Suprapubic skin (tissue), 4 donors: Measurements from ENCODE around the gene SPRED2. TPM values are rescaled to one million over a fixed set of nuclear protein-coding genes. Genes with fewer than 3 reads are reported as not detected.

Experiments
- DNase-seq, 2 donors: peaks; one replicate each; pipeline ENCODE4 v3.0.0-alpha.2; 2019; ENCODE audit warnings: low spot score in 2 of 2
- H3K27ac ChIP-seq: fragments of 200-600 bp; sonication (generic); one replicate; pipeline ENCODE4 v1.5.1; 2019
- H3K27me3 ChIP-seq: fragments of 200-600 bp; sonication (generic); one replicate; pipeline ENCODE4 v1.5.1; 2019
- H3K36me3 ChIP-seq: fragments of 200-600 bp; sonication (generic); one replicate; pipeline ENCODE4 v1.5.1; 2019
- H3K4me1 ChIP-seq: fragments of 200-600 bp; sonication (generic); one replicate; pipeline ENCODE4 v1.5.1; 2019
- H3K4me3 ChIP-seq: fragments of 200-600 bp; sonication (generic); one replicate; pipeline ENCODE4 v1.5.1; 2019; ENCODE audit warnings: mild to moderate bottlenecking
- H3K9me3 ChIP-seq: fragments of 200-600 bp; sonication (generic); one replicate; pipeline ENCODE4 v1.5.1; 2019
- CTCF ChIP-seq, 2 donors: fragments of 200-600 bp in 1 of 2; fragments of 450-650 bp in 1 of 2; sonication (generic) in 1 of 2; IDR thresholded peaks; one replicate each; pipeline ENCODE4 v1.5.1; 2016 to 2019; ENCODE audit warnings: antibody characterized with exemption in 2 of 2, mild to moderate bottlenecking in 1 of 2, moderate library complexity in 1 of 2
- EP300 ChIP-seq: sonication (generic); formaldehyde crosslinking; IDR thresholded peaks from one replicate; pipeline ENCODE4 v1.6.1; 2017; ENCODE audit warnings: antibody characterized with exemption
- POLR2A ChIP-seq, 2 donors: fragments of 450-650 bp; IDR thresholded peaks; one replicate each; pipeline ENCODE4 v1.6.1; 2017; ENCODE audit warnings: antibody characterized with exemption in 2 of 2, mild to moderate bottlenecking in 2 of 2, moderate library complexity in 2 of 2
- POLR2AphosphoS5 ChIP-seq, 3 donors: sonication (generic); formaldehyde crosslinking; IDR thresholded peaks; one replicate each; pipeline ENCODE4 v1.6.1; 2017; ENCODE audit warnings: antibody characterized with exemption in 3 of 3
- WGBS: methylation state at CpG from one replicate; pipeline ENCODE4 v1.1.5; 2018; 5-methylcytosine and 5-hydroxymethylcytosine counted together
- total RNA-seq, 4 donors: library from RNA; depleted of rRNA; stranded (reverse); fragments of >200 nt; gene quantifications; one replicate each; pipeline ENCODE4 v1.1.0, GENCODE V29; 2016

SPRED2 gene
- total RNA-seq, 4 donors from 2014 or later: 17.8 to 27.5 (median 18.7) TPM

GRCh38 chr2:65404988-65405697 is 27.3 kb downstream of the SPRED2 start:
- H3K4me3 ChIP-seq: no peak overlapping the region
- no peaks in the 10 kb centered on the region for H3K36me3 ChIP-seq
- no peaks in the 10 kb centered on the region for H3K27me3 ChIP-seq
- WGBS: 75% methylated on average over 10 of the region's 10 CpGs
- no peak overlapping the region for H3K27ac ChIP-seq
- TF ChIP-seq CTCF (IDR thresholded peaks at IDR 0.05): no peak
- no peak for TF ChIP-seq EP300
- TF ChIP-seq POLR2A (IDR thresholded peaks at IDR 0.05): no peak
- TF ChIP-seq POLR2AphosphoS5 (IDR thresholded peaks at IDR 0.05): no peak
- no peak for DNase-seq
- peaks cover 20% of the 10 kb centered on the region for H3K4me1 ChIP-seq
- no peaks in the 10 kb centered on the region for H3K9me3 ChIP-seq

GRCh38 chr2:65403529-65403915 is 28.9 kb downstream of the SPRED2 start:
- DNase-seq: no peak
- TF ChIP-seq POLR2AphosphoS5 (IDR thresholded peaks at IDR 0.05): no peak
- no peak for TF ChIP-seq CTCF (IDR thresholded peaks at IDR 0.05)
- TF ChIP-seq POLR2A (IDR thresholded peaks at IDR 0.05): no peak
- TF ChIP-seq EP300: no peak

GRCh38 chr2:65402780-65403528 is 29.4 kb downstream of the SPRED2 start:
- Histone ChIP-seq H3K9me3 (no peaks in the 10 kb centered on the region), H3K27ac (no peak overlapping the region), H3K4me1 (peaks cover 20% of the 10 kb centered on the region), H3K36me3 (no peaks in the 10 kb centered on the region), H3K4me3 (no peak overlapping the region), H3K27me3 (no peaks in the 10 kb centered on the region)
- WGBS: 66% methylated on average over 8 of the region's 8 CpGs
- TF ChIP-seq CTCF (IDR thresholded peaks at IDR 0.05) (no peak), EP300 (no peak), POLR2AphosphoS5 (IDR thresholded peaks at IDR 0.05) (no peak), POLR2A (IDR thresholded peaks at IDR 0.05) (no peak)
- no peak for DNase-seq

More at GRCh38 chr2:65403529-65403915, 28.9 kb downstream of the SPRED2 start:
- no peak overlapping the region for H3K4me3 ChIP-seq
- no peak overlapping the region for H3K27ac ChIP-seq
- H3K4me1 ChIP-seq: peaks cover 20% of the 10 kb centered on the region
- no peaks in the 10 kb centered on the region for H3K9me3 ChIP-seq
- no peaks in the 10 kb centered on the region for H3K27me3 ChIP-seq
- WGBS: 81% methylated on average over 5 of the region's 5 CpGs
- H3K36me3 ChIP-seq: no peaks in the 10 kb centered on the region

GRCh38 chr2:65402323-65402722 is 30.1 kb downstream of the SPRED2 start:
- Histone ChIP-seq H3K4me3 (no peak overlapping the region), H3K36me3 (no peaks in the 10 kb centered on the region), H3K27me3 (no peaks in the 10 kb centered on the region), H3K27ac (no peak overlapping the region), H3K9me3 (no peaks in the 10 kb centered on the region), H3K4me1 (peaks cover 20% of the 10 kb centered on the region)
- 56% methylated on average over 2 of the region's 2 CpGs for WGBS
- DNase-seq: no peak
- no peak for TF ChIP-seq CTCF (IDR thresholded peaks at IDR 0.05)
- TF ChIP-seq POLR2A (IDR thresholded peaks at IDR 0.05): no peak
- no peak for TF ChIP-seq EP300
- TF ChIP-seq POLR2AphosphoS5 (IDR thresholded peaks at IDR 0.05): no peak

GRCh38 chr2:65397122-65397521 is 35.3 kb downstream of the SPRED2 start:
- DNase-seq: no peak
- peaks cover 23% of the 10 kb centered on the region for H3K4me1 ChIP-seq
- 77% methylated on average over 2 of the region's 2 CpGs for WGBS
- no peaks in the 10 kb centered on the region for H3K9me3 ChIP-seq
- H3K4me3 ChIP-seq: no peak overlapping the region
- H3K27ac ChIP-seq: peak overlapping the region; percentile 24
- TF ChIP-seq POLR2AphosphoS5 (IDR thresholded peaks at IDR 0.05) (no peak), CTCF (IDR thresholded peaks at IDR 0.05) (no peak), POLR2A (IDR thresholded peaks at IDR 0.05) (no peak), EP300 (no peak)
- H3K36me3 ChIP-seq: no peaks in the 10 kb centered on the region
- H3K27me3 ChIP-seq: no peaks in the 10 kb centered on the region
